GM19240 (cell line): Measurements from ENCODE around the gene FILIP1L.
"Not testable (repeated sequence)": the region's sequence is repeated elsewhere in the genome, so short reads cannot be mapped to it uniquely, and the experiment has no call there.

Experiments
- DNase-seq: peaks from one replicate; pipeline ENCODE4 v3.0.0; 2011; ENCODE audit warnings: low spot score; ENCODE audit not compliant: insufficient read length

Gene FILIP1L

DNA sequence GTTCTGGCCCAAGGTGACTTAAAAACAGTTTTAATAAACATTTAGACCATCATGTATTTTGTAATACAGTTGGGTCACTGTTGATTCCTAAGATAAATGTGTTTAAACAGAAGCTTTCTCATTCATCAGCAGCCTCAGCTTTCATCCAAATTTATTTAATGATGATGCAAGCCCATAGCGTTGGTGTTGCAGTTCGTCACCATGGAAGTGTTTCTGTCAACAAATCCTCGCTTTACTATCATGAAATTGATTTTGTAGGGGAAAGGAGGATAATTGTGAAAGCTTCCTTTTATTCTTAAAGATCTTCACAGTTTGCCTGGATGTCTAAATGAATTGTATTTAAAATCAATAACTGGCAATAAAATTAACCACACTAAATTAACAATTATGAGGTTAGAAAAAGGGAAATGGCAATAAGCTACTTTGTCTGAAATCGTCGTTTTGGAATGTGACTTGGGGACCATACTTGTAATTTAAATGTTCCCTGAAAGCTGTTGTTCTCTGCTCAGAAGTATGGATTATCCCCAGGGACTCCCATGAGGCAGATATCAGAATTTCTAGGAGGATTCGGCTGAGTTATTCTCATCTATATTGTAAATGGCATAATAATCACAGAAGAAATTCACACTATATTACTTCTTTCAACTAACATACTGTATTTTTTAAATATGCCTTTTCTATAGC is 267.7 kb downstream of the FILIP1L start:
- DNase-seq = no peak

DNA sequence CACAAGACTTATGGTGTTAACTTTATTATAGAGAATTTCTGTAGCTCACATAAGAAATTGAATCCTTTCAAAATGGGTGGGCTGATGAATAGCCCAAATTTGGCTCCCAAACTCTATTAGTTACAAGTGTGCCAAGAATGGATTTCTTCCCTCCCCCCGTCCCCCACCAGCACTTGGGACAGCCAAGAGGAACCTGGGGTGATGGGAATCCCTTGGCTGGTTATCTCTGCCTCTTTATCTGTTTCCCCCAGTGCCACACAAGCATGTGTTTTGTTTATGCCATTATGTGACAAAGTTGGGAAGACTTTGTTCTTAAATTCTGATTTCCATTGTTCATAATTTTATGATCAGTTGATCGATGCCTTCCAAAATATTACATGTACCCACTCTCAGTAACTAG is 268.3 kb downstream of the FILIP1L start:
- no peak for DNase-seq

DNA sequence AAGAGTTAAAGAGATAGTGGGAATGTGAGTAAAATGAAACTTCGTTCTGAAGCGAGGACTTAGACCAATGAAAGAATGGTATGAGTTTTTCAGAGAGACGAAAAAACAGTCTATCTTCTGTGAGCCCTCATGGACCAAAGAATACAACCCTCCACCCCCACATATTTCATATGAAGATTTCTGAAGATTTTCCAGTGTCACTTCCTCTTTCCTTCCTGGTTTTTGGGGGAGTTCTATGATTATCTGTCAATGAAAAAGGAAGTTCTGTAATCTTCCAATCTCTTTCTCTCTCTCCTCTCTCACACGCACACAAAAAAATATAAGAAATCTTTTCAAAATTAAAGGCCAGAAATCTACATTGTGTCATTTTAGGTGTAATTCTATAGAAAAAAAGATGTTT is 269.0 kb downstream of the FILIP1L start:
- DNase-seq = no peak

DNA sequence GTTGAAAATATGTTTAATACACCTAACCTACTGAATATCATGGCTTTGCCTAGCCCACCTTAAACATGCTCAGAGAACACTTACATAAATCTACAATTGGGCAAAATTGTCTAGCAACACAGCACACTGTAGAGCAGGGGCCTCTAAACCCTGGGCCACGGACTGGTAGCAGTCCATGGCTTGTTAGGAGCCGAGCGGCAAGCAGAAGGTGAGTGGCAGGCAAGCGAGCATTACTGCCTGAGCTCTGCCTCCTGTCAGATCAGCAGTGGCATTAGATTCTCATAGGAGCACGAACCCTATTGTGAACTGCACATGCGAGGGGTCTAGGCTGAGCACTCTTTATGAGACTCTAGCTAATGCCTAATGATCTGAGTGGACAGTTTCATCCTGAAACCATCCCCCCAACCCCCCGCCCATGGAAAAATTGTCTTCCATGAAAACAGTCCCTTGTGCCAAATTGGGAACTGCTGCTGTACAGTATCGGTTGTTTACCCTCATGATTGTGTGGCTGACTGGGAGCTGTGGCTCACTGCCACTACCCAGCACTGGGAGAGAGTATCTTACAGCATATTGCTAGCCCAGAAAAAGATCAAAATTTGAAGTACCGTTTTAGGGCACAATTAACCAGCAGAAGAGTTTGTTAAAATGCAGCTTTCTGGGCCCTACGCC is 270.6 kb downstream of the FILIP1L start:
- DNase-seq = no peak

DNA sequence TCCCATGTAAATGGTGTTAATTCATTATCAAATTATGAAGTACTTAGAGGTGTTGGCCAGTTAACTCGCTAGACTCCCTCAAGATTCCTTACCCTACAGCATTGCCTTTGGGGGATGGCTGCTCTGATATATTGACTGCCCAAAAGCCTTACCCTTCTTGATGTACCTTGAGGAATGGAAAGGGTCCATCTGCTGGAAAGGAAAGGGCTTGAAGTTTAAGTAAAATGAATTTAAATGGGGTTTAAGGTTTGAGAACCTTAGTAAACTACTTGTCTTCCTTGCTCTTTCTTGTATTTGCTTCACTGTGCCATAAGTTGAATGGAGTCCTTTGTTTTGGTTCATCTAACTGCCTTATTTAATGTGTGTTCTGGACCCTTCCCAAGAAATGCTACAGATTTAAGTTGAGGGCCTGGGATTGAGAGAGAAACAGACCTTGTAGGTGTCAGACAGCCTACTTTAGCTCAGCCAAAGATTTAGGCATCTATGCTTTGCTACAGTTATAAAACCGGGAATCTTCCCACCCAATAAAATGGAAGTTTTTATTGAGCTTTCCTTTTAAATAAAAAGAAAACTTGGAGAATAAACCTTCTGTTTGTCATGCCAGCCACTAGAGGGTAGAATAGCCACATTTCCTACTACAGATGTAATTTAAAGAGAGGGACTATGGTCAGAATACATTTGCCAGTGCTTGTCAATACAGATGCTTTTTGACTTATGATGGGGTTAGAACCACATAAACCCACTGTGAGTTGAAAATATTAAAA is 271.3 kb downstream of the FILIP1L start:
- no peak for DNase-seq

DNA sequence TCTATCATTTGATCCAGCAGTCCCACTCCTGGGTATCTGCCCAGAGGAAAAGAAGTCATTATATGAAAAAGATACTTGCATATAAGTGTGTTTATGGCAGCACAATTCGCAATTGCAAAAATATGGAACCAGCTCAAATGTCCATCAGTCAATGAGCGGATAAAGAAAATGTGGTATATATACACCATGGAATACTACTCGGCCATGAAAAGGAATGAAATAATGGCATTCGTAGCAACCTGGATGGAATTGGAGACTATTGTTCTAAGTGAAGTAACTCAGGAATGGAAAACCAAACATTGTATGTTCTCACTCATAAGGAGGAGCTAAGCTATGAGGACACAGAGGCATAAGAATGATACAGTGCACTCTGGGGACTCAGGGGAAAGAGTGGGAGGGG is 272.4 kb downstream of the FILIP1L start:
- not testable (repeated sequence) for DNase-seq

DNA sequence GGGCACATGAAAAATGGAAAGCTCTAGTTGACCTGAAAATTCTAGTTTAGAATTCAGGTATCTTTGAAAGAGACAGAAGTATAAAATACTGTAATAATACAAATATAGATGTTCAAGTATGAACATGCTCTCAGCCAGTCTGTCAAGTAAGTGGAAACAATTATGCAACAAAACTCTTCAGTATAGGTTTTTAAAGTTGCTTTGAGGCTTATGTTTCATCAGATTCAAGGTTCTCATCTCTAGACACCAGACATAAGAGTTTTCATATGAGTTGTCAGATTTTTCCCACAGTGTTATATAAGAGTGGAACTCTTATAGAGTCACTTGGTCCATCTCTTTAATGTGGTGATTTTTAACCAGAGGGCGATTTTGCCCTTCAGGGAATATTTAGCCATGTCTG is 274.7 kb downstream of the FILIP1L start:
- DNase-seq = no peak

DNA sequence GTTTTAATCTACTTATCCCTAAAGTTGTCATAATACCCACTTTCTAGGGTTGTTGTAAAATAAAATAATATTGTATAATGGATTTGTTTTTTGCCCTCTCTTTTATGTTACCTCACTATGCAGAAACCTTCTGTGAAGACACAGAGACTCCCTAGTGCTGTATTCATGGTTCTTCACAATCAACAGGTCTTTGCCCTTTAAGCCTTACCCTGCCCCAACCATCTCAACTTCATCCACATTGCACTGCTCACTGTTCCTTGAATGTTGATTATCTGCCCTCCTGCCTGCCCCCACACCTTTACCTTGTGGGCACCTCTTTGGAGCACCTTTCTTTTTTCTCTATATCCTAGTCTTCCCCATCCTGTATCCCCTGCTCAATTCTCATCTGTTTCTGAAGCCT is 275.5 kb downstream of the FILIP1L start:
- no peak for DNase-seq

DNA sequence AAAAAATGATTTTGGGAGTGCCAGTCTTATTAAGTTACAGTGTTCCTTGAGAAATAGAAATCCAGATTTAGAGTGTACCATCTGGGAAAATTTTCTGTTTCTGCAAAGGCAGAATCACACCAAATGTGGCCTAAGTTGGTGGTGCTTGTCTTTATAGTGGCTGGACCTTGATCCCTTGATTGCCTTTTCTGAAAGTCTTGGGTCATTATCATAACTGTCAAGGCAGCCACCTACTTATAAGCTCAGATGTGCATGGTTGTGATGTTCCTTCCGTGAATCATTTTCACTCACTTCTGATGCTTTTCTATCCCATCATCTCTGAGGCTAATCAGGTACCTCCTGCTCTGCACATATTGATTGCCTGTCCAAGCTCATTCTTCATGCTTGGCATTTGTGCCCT is 276.6 kb downstream of the FILIP1L start:
- DNase-seq = no peak

DNA sequence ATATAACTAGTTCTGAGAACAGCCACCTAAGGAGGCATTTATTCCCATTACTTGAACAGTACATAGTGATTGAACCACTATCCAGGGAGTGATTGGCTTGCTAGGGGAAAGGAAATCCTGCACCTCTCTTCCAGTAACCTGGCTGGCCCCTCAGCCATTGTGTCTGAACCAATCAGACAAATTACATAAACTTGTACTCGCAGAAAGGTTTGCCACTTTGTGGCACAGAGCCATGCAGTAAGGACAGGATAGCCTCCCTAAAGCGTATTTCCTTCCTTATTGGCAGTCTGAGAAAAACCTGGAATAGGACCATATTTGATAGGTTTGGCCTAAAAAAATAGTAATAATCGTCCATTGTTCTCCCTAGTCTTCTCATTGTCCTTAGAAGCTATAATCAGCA is 277.6 kb downstream of the FILIP1L start:
- DNase-seq = no peak

DNA sequence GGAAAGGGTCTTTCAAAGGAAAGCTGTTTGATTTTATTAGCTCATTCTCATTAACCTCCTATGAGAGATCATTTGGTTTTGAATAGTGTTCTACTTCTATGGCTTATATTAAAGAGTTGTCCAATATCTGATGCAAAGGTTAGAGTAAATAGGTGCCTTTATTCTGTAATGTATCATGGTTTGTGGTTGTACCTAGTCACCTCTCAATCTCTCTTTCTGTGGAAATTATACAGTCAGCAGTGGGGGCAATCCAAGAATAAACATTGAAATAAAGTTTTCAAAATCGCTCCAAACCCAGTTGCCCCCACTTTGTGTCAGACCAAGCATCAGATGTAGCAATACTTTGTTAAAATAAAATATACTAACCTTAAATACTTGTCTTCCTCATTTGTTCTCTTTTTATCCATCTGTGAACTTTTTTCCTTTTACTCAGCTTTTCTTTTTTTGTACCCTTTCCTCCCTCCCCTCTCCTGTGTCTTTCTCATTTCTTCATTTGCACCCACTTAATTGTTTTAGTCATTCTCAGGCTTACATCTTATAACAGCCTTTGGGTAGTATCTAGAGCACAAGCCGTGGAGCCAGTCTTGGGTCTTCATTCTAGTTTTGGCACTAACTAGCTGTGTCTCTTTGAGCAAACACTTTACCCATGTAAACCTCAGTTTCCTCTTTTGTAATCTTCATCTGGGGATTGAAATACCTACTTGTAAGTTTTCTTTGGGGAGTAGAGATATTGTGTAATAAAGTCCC is 279.9 kb downstream of the FILIP1L start:
- no peak for DNase-seq

DNA sequence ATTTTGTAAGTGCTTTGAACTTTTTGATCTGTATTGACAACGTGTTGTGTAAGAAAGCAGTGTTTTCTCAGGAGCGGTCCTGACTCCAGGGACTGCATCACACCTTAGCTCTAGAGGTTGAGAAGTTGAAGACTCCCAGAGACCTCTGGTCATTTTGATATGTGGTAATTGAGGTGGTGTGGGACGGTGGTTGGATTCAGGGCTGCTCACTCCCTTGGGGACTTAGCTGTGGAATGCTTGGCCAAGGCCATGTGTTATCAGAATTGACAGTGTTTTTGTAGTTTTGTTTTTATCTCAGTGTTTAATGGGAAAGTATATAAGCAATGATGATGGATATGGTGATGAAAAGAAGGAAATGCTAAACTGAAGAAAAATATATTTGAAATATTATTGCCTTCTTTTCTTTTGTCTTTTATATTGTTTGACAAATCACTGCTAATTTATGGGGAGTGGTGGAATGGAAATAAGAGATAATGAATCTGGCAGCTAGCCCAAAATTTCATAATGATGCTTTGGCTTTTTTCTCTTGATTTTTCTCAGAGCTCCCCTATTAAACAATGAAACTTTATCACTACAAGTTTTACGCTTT is 280.6 kb downstream of the FILIP1L start:
- no peak for DNase-seq

DNA sequence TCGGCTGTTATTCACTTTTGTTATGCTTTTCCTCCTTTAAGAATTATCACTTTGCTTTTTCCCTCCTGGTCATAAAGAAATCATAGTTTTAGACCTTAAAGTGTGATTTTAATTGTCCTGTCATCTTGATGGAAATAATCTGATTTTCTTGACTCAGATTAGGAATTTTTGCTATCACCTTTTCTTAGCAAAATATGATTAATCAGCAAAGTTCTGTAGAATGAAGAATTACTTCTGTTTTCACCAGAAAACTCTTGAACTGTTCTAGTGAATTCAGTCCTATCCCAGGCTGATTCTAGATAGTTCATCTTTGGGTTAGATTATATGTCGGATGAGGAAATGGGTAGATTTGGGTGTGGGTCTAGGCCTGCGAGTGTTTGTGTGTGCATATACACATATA is 284.5 kb downstream of the FILIP1L start:
- DNase-seq = no peak

DNA sequence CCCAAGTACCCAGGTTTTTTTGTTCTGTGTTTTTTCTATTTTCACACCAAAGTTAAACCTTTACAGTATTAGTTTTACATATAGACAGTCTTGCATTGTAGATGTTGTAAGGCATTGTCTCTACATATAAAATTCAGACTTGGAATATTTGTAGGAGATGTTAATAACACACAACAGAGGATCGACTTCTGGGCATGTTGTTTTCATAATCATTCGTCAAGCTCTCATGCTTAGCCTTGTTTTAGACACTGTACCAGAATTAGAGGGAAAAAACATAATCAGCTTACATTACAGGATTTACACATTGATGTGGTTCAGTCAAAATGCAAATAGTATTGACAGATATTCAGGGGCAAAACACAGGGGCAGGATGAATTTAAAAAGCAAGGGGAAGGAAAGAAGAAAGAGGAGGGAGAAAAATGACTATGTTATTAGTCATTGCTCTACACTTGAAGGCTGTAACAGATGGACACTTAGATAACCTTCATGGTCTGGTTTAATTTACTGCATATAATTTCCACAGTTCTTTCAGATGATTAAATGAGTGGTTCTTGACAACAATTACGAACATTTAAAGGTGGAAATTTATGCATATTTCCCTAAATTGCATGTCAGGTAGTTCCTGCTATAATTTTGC is 289.2 kb downstream of the FILIP1L start:
- no peak for DNase-seq

DNA sequence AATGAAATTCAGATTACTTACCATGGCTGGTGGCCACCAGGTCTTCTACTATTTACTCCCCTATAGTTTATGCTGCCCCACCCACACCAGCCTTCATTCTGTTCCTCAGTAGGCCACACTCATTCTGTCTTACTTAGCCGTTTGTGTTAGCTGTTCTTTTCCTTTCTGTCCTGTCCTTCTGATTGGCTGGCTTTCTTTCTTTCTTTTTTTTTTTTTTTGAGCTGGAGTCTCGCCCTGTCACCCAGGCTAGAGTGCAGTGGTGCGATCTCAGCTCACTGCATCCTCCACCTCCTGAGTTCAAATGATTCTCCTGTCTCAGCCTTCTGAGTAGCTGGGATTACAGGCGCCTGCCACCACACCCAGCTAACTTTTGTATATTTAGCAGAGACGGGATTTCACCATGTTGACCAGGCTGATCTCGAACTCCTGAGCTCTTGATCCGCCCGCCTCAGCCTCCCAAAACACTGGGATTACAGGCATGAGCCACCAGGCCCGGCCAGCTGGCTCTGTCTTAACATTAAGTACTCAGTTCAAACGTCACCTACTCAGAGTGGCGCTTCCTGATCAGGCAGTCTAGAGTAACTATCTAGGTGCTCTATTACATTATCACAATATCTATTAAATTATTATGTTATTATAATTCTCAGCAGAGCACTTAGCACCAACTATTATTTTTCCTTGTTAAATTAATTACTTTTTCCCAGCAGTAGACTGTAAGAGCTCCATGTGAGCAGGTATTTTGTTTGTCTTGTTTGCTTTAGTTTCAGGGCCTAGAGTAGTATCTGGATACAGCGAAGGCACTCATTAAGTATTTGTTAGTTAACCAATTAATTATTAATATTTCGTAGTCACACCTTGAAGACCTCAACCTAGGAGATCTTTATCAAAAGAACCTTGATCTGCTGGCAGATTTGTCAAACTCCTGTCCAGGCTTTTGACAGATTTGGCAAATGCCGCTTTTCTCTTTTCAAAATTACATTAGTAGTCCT is 290.3 kb downstream of the FILIP1L start:
- no peak for DNase-seq

DNA sequence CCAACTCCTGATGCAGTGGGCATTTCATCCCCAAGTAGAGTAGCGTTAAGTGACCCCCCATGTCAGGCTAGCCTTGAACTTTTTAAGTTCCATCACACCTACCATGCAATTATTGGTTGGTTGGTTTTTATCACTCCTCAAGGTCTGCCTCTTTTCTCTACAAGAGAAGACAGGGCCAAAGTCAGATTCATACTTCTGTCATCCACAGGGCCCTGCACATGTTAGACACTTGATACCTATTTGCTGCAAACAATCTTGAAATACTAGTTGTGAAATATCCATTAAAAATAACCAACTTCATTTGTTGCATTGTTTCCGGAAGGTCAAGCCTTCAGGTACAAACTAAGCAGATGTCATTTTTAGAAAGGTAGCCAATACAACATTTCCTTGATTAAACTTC is 295.5 kb downstream of the FILIP1L start:
- no peak for DNase-seq

DNA sequence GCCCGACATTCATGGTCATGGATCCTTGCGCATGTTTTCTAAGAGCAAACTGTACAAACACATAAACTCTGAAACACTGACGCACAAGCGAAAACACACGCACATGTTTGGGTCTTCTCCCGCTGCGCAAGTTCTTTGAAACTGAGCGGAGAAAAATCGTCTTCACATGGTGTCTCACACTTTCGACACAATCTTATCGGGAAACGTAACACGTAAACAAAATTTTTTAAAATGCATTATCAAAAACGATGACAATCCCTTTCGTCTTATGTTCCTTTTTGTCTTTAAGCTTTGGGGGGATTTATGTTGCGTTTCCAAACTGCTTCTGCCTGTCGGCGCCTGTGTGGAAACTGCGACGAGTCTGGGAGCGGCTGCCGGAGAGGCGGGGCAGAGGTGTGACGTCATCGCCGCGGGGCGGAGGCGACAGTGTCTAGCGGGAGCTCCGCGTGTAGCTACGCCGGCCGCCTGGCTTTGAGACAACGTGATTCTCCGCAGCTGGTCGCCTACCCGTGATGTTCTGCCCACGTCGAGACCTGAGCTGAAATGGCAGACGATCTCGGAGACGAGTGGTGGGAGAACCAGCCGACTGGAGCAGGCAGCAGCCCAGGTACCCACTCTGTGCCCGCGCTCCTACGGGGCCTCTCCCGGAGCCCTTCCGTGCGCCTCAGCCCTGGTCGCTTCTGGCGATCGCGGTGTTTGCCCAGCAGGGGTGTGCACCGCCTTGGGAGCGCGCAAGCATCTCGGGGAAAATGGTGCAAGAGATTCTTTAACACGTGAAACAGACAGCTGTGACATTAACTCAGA is 296.7 kb downstream of the FILIP1L start, which contains the start of gene CMSS1:
CMSS1 (plus strand) TSS at position 426 of the 804 bp plus-strand sequence.
- DNase-seq = peak; percentile 65

DNA sequence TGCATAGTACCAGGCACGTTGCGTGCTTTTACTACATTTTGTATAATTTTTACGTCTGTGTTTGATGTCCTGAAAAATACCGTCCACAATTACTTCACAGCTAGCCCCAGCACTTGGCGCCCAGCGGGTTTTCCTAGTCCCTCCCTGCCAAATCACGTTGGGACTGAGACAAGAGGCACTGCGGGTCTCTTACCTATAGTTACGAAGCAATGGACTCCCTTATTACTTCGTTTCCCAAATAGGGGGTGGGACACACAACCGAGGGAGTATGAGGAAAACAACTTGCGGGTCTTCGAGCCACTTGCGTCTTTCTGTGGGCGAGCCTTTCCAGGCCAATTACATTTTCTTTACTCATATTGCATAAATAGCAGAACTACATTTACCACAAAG is 297.3 kb downstream of the FILIP1L start:
- DNase-seq = no peak

DNA sequence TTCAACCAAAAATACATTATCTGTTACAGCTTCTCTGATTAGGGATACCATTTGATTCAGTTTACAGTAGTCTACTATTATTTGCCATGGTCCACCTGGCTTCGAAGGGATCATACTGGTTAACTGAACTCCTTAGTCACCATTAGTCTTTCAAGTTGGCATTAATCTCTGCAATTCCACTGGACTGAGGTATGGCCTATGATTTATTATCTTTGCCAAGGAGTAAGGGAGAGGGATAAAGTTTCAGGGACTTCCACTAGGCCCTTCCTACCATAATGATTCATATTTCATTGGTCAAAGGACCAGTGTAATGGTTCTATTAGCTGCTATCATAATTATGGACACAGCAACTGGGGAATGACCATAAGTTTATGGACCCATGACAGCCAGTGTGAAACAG is 303.9 kb downstream of the FILIP1L start:
- no peak for DNase-seq
